Amniotic stem cell (primary cell): ENCODE results near the gene FAM236C.
"Not testable (repeated sequence)": the region's sequence is repeated elsewhere in the genome, so short reads cannot be mapped to it uniquely, and the experiment has no call there.

Source experiments
- DNase-seq: peaks from one replicate; lab custom pipeline; 2025; lab: John Stamatoyannopoulos, UW

FAM236C gene

DNA sequence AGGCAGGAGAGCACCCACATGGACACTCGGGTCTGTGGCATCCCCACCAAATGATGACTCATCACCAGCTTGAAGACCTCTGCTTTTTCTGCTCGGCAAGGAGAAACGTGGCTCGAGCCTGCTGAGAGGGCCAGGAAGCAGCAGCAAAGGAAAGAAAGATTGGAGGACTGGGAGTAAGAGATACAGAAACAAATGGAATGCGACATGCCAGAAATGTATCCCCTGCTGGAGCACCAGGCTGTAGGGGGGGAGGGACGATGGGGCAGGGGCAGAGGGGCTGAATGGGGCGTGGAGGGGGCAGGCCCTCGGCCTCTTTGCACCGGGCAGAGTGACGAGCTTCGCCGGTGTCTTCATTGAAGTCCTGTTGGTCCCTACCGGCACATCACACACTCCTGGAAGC is at the start of gene FAM236C:
Gene FAM236C, plus strand, starts transcription at position 301 of the 400 bp plus-strand sequence. CDS start 100 bp downstream, outside the sequence.
- DNase-seq, result not testable (repeated sequence)

DNA sequence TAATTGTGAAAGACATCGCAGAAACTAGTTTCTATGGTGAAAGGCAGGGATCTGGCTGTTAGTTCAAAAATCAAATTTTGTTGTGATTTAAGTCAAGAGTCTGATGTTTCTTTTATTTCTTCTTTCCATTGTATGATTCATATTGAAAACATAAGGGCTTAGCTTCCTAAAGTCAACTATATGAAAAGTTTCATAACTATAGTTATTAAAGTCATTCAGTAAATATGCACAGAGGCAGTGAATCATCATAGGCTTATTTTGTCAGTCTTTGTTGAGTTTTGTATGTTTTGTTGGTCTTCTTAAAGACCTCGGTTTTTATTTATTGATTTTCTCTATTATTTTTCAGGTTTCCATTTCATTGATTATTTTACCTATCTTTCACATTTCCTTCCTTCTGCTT is 29.5 kb upstream of the FAM236C start:
- DNase-seq, result not testable (repeated sequence)

DNA sequence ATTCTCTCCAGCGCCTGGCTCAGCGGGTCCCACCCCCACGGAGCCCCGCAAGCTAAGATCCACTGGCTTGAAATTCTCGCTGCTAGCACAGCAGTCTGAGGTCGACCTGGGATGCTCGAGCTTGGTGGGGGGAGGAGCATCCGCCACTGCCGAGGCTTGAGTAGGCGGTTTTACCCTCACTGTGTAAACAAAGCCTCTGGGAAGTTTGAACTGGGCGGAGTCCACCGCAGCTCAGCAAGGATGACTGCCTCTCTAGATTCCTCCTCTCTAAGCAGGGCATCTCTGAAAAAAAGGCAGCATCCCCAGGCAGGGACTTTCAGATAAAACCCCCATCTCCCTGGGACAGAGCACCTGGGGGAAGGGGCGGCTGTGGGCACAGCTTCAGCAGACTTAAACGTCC is 22.7 kb upstream of the FAM236C start:
- not testable (repeated sequence) for DNase-seq

DNA sequence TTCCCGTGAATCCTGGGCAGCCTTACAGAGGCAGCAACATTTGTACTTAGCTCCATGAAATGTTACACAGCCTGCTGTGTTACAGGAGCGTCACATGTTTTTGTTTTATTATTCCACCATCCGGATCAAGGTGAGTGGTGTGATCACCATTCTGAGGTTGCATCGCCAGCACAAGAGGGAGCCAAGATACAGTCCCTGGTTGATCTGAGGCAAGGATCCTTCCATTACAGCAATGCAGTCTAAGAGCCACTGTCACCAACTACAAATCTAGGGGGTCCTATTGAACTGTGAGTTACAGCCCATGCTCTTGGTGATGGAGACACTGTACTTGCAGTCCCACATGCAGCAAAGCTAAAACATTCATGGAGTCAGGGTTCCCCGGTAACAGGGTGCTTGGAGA is 3.7 kb downstream of the FAM236C start:
- DNase-seq, result not testable (repeated sequence)

DNA sequence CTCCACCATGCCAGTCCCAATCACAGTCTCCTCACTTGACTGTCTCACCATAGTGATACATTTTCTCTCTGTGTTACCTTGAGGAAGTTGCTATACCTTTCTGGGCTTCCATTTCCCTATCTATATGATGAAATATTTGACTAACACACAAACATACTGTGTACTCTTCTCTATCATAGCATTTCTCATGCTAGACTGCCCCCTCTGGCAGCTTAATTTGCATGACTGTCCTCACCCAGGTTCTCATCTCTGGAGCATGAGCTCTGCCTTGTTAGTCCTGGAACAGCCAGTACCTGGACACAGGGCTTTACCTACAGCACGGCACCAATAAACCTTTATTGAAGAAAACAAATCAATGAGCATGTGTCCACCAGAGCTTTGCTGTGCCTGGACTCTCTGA is 19.9 kb downstream of the FAM236C start:
- not testable (repeated sequence) for DNase-seq

DNA sequence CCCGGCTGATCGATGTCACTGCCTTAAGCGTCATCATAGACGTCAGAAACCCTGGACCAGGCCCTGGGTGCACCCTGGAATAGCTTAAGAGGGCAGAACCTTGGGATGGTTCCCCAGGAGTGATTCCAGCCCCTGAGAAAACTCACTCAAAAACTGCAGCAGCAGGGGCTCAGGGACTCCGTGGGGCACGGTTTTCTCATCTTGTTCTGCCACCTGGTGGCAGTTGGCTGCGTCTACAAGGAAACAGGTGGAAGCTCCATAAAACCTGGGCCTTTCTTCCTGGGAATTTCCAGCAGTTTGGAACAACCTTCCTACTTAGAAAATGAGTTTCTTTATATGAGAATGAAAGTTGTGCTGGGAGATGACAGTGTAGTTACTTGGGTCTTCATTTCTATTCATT is 24.0 kb downstream of the FAM236C start:
- DNase-seq, result not testable (repeated sequence)

DNA sequence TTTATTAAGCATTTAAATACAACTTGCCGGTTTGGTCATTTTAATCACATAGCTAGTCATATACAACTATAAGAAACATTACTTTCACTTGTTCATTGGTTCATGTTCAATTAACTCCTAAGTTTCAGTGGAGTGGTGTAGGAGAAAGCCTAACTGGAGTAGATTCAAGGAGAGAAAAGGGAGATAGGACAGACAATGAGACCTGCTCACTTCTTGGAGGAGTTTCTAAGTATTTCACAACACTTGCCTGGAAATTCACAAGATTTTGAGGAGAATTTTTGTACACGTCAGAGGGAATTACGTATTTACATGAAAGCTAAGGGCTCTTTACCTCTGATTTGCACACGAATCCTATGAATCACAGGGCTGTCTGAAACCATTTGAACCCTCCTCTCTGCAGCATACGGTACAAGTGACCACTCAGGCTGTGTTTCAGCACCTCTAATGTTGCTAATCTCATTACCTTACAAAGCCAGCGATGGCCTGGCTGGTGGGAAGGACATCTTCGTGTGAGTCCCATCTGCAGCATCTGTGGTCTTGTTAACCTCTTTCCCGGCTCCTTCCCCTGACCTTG is 24.6 kb downstream of the FAM236C start:
- not testable (repeated sequence) for DNase-seq

DNA sequence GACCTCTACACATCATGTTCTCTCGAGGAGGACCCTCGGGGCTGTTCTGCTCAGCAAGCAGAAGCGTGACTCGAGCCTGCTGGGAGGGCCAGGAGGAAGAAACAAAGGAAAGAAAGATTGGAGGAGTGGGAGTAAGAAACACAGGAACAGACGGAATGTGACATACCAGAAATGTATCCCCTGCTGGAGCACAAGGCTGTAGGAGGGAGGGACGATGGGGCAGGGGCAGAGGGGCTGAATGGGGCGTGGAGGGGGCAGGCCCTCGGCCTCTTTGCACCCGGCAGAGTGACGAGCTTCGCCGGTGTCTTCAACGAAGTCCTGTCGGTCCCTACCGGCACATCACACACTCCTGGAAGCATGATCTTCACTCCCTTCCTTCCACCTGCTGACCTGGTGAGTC is 25.5 kb downstream of the FAM236C start, which contains the start of gene FAM236A:
Gene FAM236A, plus strand, starts transcription at position 301 of the 400 bp plus-strand sequence. Its CDS starts 57 bp downstream, at position 358.
- not testable (repeated sequence) for DNase-seq

DNA sequence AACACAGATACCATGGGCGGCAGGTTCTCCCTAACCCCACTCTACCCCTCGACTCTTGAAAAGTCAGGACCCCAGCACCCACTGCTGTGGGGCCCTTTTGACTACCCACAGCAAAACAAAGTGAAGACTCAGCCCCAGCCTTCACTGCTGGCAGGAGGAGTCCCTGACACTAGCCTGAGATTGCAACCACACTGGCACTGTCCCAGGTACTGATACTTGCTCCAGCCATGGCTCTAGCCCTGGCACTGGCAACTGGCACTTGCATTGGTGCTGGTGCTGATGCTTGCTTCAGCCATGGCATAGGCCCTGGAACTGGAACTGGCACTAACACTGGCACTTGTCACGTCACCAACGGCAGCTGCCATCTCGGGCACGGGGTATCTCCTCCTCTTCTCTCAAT is 29.9 kb downstream of the FAM236C start:
- not testable (repeated sequence) for DNase-seq

DNA sequence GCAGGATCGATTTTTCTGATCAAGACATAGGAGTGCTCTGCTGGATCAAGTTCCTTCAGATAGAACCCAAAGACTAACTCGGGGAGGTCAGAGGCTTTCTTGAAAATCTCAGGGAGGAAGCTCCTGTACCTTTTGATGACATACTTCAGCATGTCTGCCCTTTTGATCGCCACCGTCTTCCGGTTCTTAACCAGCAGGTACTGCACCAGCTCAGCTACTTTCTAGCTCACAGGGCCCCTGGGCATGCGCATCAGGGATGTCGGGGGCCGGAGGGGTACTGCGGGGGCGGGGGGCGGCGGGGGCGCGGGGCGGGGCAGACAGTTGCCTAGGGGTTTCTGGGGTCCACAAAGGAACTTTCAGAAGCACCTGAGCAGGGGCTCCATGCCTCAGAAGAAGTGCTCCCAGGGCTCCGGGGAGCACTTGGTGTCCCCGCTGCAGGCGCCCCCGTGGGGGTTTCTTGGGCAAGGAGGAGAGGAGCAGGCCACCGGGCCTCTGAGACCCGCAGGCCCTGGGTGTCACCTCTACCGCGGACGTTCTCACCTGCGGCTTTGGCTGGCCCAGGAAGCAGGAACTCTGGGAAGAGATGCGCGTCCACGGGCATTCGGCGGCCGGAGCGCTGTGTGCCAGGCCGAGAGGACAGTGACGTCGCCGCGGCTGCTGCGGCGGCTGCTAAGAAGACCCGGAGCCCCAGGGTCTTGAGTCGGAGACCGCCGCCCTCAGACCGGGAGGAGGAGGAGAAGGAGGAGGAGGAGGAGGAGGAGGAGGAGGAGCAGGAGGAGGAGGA is 30.8 kb downstream of the FAM236C start:
- not testable (repeated sequence) for DNase-seq

DNA sequence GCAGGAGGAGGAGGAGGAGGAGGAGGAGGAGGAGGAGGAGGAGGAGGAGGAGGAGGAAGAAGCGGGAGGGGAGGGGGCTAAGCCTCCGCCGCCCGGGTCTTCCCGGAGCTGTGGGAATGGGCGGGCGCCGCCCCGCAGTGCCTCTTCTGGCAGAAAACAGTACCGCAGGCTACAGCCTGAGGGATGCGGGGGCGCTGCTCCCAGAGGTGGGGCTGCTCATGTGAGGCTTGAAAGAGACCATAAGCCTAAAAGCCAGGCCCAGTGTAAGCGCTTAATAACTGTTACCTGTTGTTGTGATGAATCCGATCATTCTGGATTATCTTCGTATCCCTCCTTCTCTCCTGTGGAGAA is 31.4 kb downstream of the FAM236C start, which contains the start of gene DMRTC1:
Gene DMRTC1, minus strand, starts transcription at position 19 of the 351 bp plus-strand sequence. CDS start 68,143 bp downstream, outside the sequence.
- DNase-seq, result not testable (repeated sequence)

DNA sequence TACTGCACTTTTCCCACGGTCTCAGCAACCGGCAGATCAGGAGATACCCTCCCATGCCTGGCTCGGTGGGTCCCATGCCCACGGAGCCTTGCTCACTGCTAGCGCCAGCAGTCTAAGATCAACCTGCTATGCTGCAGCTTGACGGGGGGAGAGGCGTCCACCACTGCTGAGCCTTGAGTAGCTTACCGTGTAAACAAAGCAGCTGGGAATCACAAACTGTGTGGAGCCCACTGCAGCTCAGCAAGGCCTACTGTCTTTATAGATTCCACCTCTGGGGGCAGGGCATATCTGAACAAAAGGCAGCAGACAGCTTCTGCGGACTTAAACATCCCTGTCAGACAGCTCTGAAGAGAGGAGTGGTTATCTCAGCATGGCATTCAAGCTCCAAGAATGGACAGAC is 47.6 kb downstream of the FAM236C start:
- DNase-seq, result not testable (repeated sequence)
